ENCODE data around the gene C11orf16. TPM values are rescaled to one million over a fixed set of nuclear protein-coding genes. Genes with fewer than 3 reads are reported as not detected.
A peak's percentile ranks its signal among the peaks of the same experiment; 100 is the strongest.

Gene C11orf16
- total RNA-seq, 1 experiment from 2014 or later: not detected

DNA sequence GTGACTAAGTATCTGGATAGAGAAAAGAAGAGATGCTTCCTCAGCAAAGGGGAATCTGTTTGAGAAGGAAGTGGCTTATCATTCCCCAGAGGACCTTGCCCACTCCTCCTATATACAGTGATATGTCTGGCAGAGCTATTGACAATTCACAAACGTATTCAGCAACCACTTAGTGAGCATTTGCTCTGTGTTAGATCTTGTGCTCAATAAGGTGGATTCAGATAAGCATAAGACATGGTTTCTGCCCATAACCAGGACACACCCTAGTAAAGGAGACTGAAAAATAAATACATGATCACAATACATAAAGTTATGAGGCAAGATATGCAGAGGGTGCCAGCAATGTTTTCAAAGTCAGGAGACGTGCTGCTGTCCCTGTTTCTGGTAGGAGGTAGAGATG is 30.1 kb upstream of the C11orf16 start:
- Histone ChIP-seq H3K9ac (ENCODE audit: low read length) (peak overlapping the region; percentile 93), H2AFZ (ENCODE audit: low read depth, low read length, poor library complexity, severe bottlenecking) (no peak overlapping the region), H3K36me3 (ENCODE audit: control insufficient read depth in 1 of 2, insufficient read depth in 2 of 2, low read length in 2 of 2) (no peaks in the 10 kb centered on the region), H3K79me2 (ENCODE audit: insufficient read depth, low read length) (peaks cover 45% of the 10 kb centered on the region), H3K4me1 (ENCODE audit: control insufficient read depth in 1 of 2, insufficient read depth in 2 of 2, low read length in 2 of 2) (peaks cover 10 to 25% of the 10 kb centered on the region in 2 experiments), H3K4me3 (replicated peaks in 1 of 2; ENCODE audit: low read depth in 1 of 2, low read length in 2 of 2) (peak overlapping the region; percentile 85 to 88), H3K27me3 (ENCODE audit: insufficient read depth, low read length) (no peaks in the 10 kb centered on the region), H3K9me3 (ENCODE audit: control insufficient read depth in 1 of 2, insufficient read depth in 1 of 2, low read depth in 1 of 2, low read length in 2 of 2) (no peaks in the 10 kb centered on the region), H3K27ac (ENCODE audit: low read depth, low read length) (no peak overlapping the region), H3K4me2 (ENCODE audit: low read length) (peak overlapping the region; percentile 84), H3K9me2 (ENCODE audit: insufficient read depth) (no peaks in the 10 kb centered on the region), H4K20me1 (ENCODE audit: insufficient read depth) (no peaks in the 10 kb centered on the region)
- intact Hi-C loops (cut with micrococcal nuclease): loop anchor here (5.0 kb wide), 2 partner anchors 174 to 276 kb away; no protein-coding TSS in a partner anchor
- DNase-seq (ENCODE audit: low read depth, low spot score) (no peak), ATAC-seq (no peak)
- POLR2A ChIA-PET: interaction anchor here (1.2 to 1.5 kb wide), 2 partner anchors 14 to 175 kb away, joined by 3 read pairs; no protein-coding TSS in a partner anchor
- BruUV-seq (replicated peaks): TSS peak; percentile 37
- CTCF ChIA-PET: interaction anchor here (1.1 kb wide), 1 partner anchor 53 kb away, joined by 3 read pairs; no protein-coding TSS in a partner anchor
- RAD21 ChIA-PET (ENCODE audit: low non-redundant PET in 1 of 2, low total read pairs in 2 of 2, uncharacterized antibody in 2 of 2, unreplicated experiment in 2 of 2): no interaction called here
- TF ChIP-seq YY1 (IDR thresholded peaks at IDR 0.05; ENCODE audit: extremely low read depth, insufficient replicate concordance, low read depth, low read length): no peak
- no peak for TF ChIP-seq SIN3A (IDR thresholded peaks at IDR 0.05; ENCODE audit: low read depth)
- no peak for TF ChIP-seq FOSL1 (IDR thresholded peaks at IDR 0.05; ENCODE audit: low read depth)
- no peak for TF ChIP-seq ELF1 (IDR thresholded peaks at IDR 0.05; ENCODE audit: borderline replicate concordance, low read depth)
- TF ChIP-seq, protein P1, sequence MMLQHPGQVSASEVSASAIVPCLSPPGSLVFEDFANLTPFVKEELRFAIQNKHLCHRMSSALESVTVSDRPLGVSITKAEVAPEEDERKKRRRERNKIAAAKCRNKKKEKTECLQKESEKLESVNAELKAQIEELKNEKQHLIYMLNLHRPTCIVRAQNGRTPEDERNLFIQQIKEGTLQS (IDR thresholded peaks at IDR 0.05): no peak
- no peak for TF ChIP-seq JUND (IDR thresholded peaks at IDR 0.05)
- no peak for TF ChIP-seq ZNF274 (IDR thresholded peaks at IDR 0.05; ENCODE audit: low read depth, low read length)

DNA sequence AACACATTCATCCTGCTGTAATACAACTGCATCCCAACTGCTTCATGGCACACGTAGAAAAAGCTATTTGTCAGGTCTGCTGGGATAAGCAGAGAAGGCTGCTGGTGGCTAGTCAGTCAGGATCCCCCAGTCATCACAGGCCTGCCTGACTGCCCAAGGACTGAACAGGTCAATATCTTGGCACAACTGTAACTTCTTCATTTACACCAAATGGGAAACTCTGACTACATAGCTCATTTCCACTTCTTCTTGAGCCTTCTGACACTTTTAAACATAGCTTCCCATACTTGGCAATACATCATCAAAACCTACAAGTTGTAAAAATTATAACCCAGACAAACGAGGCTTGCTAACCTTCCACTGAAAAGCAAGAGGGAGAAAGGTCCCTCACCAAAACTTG is 28.7 kb upstream of the C11orf16 start:
- H3K9me3 ChIP-seq (ENCODE audit: control insufficient read depth in 1 of 2, insufficient read depth in 1 of 2, low read depth in 1 of 2, low read length in 2 of 2): no peaks in the 10 kb centered on the region
- ATAC-seq: no peak
- no peak overlapping the region for H3K4me3 ChIP-seq (replicated peaks in 1 of 2; ENCODE audit: low read depth in 1 of 2, low read length in 2 of 2)
- H3K36me3 ChIP-seq (ENCODE audit: control insufficient read depth in 1 of 2, insufficient read depth in 2 of 2, low read length in 2 of 2): no peaks in the 10 kb centered on the region
- H3K9me2 ChIP-seq (ENCODE audit: insufficient read depth): no peaks in the 10 kb centered on the region
- intact Hi-C loops (cut with micrococcal nuclease): loop anchor here (5.0 kb wide), 2 partner anchors 176 to 274 kb away; no protein-coding TSS in a partner anchor
- ChIA-PET POLR2A (no interaction called here), CTCF (interaction anchor here (1.0 kb wide), 1 partner anchor 49 kb away, joined by 3 read pairs; no protein-coding TSS in a partner anchor), RAD21 (ENCODE audit: low non-redundant PET in 1 of 2, low total read pairs in 2 of 2, uncharacterized antibody in 2 of 2, unreplicated experiment in 2 of 2) (no interaction called here)
- no peak overlapping the region; the same call in 1 of the 2 replicates for H3K9ac ChIP-seq (ENCODE audit: low read length)
- no peaks in the 10 kb centered on the region for H4K20me1 ChIP-seq (ENCODE audit: insufficient read depth)
- peaks cover 45% of the 10 kb centered on the region for H3K79me2 ChIP-seq (ENCODE audit: insufficient read depth, low read length)
- no TSS peak for BruUV-seq (replicated peaks)
- H3K4me1 ChIP-seq (ENCODE audit: control insufficient read depth in 1 of 2, insufficient read depth in 2 of 2, low read length in 2 of 2): peaks cover 10 to 25% of the 10 kb centered on the region in 2 experiments
- no peak overlapping the region for H3K4me2 ChIP-seq (ENCODE audit: low read length)
- H3K27ac ChIP-seq (ENCODE audit: low read depth, low read length): no peak overlapping the region
- no peak overlapping the region for H2AFZ ChIP-seq (ENCODE audit: low read depth, low read length, poor library complexity, severe bottlenecking)
- H3K27me3 ChIP-seq (ENCODE audit: insufficient read depth, low read length): no peaks in the 10 kb centered on the region
- no peak for DNase-seq (ENCODE audit: low read depth, low spot score)
- TF ChIP-seq YY1 (IDR thresholded peaks at IDR 0.05; ENCODE audit: extremely low read depth, insufficient replicate concordance, low read depth, low read length) (no peak), ZFX (IDR thresholded peaks at IDR 0.05) (no peak), EZH2phosphoT487 (IDR thresholded peaks at IDR 0.05; ENCODE audit: borderline replicate concordance) (no peak), TCF7L2 (IDR thresholded peaks at IDR 0.05; ENCODE audit: borderline replicate concordance, extremely low read depth, insufficient read depth, insufficient read length) (no peak), CBX3 (IDR thresholded peaks at IDR 0.05; ENCODE audit: low read depth) (no peak), RAD21 (IDR thresholded peaks at IDR 0.05; ENCODE audit: low read depth) (no peak), POLR2A (IDR thresholded peaks at IDR 0.05; ENCODE audit: borderline replicate concordance, extremely low read depth, insufficient read depth, insufficient read length) (no peak), FOSL1 (IDR thresholded peaks at IDR 0.05; ENCODE audit: low read depth) (no peak), EZH2 (IDR thresholded peaks at IDR 0.05) (no peak), CEBPB (IDR thresholded peaks at IDR 0.05; ENCODE audit: low read depth) (no peak), ZNF274 (IDR thresholded peaks at IDR 0.05; ENCODE audit: low read depth, low read length) (no peak)
- TF ChIP-seq, protein P2, sequence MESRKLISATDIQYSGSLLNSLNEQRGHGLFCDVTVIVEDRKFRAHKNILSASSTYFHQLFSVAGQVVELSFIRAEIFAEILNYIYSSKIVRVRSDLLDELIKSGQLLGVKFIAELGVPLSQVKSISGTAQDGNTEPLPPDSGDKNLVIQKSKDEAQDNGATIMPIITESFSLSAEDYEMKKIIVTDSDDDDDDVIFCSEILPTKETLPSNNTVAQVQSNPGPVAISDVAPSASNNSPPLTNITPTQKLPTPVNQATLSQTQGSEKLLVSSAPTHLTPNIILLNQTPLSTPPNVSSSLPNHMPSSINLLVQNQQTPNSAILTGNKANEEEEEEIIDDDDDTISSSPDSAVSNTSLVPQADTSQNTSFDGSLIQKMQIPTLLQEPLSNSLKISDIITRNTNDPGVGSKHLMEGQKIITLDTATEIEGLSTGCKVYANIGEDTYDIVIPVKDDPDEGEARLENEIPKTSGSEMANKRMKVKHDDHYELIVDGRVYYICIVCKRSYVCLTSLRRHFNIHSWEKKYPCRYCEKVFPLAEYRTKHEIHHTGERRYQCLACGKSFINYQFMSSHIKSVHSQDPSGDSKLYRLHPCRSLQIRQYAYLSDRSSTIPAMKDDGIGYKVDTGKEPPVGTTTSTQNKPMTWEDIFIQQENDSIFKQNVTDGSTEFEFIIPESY (IDR thresholded peaks at IDR 0.05; ENCODE audit: extremely low read depth, insufficient replicate concordance, low read length): no peak
- TF ChIP-seq, protein P3, sequence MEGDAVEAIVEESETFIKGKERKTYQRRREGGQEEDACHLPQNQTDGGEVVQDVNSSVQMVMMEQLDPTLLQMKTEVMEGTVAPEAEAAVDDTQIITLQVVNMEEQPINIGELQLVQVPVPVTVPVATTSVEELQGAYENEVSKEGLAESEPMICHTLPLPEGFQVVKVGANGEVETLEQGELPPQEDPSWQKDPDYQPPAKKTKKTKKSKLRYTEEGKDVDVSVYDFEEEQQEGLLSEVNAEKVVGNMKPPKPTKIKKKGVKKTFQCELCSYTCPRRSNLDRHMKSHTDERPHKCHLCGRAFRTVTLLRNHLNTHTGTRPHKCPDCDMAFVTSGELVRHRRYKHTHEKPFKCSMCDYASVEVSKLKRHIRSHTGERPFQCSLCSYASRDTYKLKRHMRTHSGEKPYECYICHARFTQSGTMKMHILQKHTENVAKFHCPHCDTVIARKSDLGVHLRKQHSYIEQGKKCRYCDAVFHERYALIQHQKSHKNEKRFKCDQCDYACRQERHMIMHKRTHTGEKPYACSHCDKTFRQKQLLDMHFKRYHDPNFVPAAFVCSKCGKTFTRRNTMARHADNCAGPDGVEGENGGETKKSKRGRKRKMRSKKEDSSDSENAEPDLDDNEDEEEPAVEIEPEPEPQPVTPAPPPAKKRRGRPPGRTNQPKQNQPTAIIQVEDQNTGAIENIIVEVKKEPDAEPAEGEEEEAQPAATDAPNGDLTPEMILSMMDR (IDR thresholded peaks at IDR 0.05 in 2 of 3, conservative IDR thresholded peaks at IDR 0.05 in 1 of 3; ENCODE audit: borderline replicate concordance in 1 of 3, insufficient read depth in 1 of 3, low read depth in 2 of 3, low read length in 2 of 3): no peak
